ENCODE results near the gene SLC22A1. TPM values are rescaled to one million over a fixed set of nuclear protein-coding genes. Genes with fewer than 3 reads are reported as not detected.
A peak's percentile ranks its signal among the peaks of the same experiment; 100 is the strongest.

The SLC22A1 gene
- total RNA-seq, 1 experiment from 2014 or later = 0.39 TPM

GRCh38 chr6:160132297-160132637 is 10.7 kb downstream of the SLC22A1 start:
- no peaks in the 10 kb centered on the region for H3K79me1 ChIP-seq (ENCODE audit: insufficient read depth, low read depth, low read length, poor library complexity, severe bottlenecking)
- peaks cover 6% of the 10 kb centered on the region; the same call in 1 of the 2 replicates for H3K4me1 ChIP-seq (ENCODE audit: insufficient read depth, low read length)
- no peaks in the 10 kb centered on the region for H3K9me3 Mint-ChIP-seq
- no peaks in the 10 kb centered on the region for H4K20me1 ChIP-seq (ENCODE audit: control insufficient read depth, insufficient read depth, insufficient read length)
- TF ChIP-seq, protein P1, sequence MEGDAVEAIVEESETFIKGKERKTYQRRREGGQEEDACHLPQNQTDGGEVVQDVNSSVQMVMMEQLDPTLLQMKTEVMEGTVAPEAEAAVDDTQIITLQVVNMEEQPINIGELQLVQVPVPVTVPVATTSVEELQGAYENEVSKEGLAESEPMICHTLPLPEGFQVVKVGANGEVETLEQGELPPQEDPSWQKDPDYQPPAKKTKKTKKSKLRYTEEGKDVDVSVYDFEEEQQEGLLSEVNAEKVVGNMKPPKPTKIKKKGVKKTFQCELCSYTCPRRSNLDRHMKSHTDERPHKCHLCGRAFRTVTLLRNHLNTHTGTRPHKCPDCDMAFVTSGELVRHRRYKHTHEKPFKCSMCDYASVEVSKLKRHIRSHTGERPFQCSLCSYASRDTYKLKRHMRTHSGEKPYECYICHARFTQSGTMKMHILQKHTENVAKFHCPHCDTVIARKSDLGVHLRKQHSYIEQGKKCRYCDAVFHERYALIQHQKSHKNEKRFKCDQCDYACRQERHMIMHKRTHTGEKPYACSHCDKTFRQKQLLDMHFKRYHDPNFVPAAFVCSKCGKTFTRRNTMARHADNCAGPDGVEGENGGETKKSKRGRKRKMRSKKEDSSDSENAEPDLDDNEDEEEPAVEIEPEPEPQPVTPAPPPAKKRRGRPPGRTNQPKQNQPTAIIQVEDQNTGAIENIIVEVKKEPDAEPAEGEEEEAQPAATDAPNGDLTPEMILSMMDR (conservative IDR thresholded peaks at IDR 0.05) = no peak
- H3K56ac ChIP-seq (ENCODE audit: insufficient read length, low read depth, low read length) = no peak overlapping the region
- no CpG with 5 or more reads among the region's 4 CpGs for WGBS (ENCODE audit: extremely low coverage, insufficient read length, low lambda C conversion rate)
- no peaks in the 10 kb centered on the region for H3K9me3 ChIP-seq (ENCODE audit: control insufficient read depth, low read depth, low read length)
- peak overlapping the region in 1 of 3 experiments; percentile 30; a peak in 2 of 7 replicates for H3K27ac Mint-ChIP-seq
- H3K79me2 ChIP-seq (ENCODE audit: insufficient read depth, low read length) = no peaks in the 10 kb centered on the region
- no peak overlapping the region for H3K9ac ChIP-seq (ENCODE audit: extremely low read depth, insufficient read length, low read length)
- H4K91ac ChIP-seq (ENCODE audit: insufficient read length, low read depth, low read length) = no peak overlapping the region
- H3T11ph ChIP-seq (ENCODE audit: low read length) = no peak overlapping the region
- H3K23ac ChIP-seq (ENCODE audit: insufficient read length, low read depth, low read length) = no peak overlapping the region
- H2AFZ ChIP-seq (ENCODE audit: low read length) = no peak overlapping the region
- peak overlapping the region in 1 of 2 experiments; percentile 50; a peak in 2 of 5 replicates for H3K4me3 Mint-ChIP-seq
- peaks cover 29 to 50% of the 10 kb centered on the region in 2 experiments for H3K4me1 Mint-ChIP-seq
- no peak overlapping the region for H2BK15ac ChIP-seq (ENCODE audit: low read depth, low read length)
- no peaks in the 10 kb centered on the region for H3K23me2 ChIP-seq (ENCODE audit: insufficient read length, low read depth, low read length, poor library complexity, severe bottlenecking)
- no peak overlapping the region for H3K4me2 ChIP-seq (ENCODE audit: insufficient read depth, insufficient read length, low read length)
- H3K14ac ChIP-seq (ENCODE audit: insufficient read depth, low read length) = no peak overlapping the region; the same call in 1 of the 2 replicates
- no peak overlapping the region for H3K27ac ChIP-seq (ENCODE audit: insufficient read length, low read depth, low read length)
- no peaks in the 10 kb centered on the region for H3K27me3 ChIP-seq (ENCODE audit: insufficient read depth, low read length)
- peaks cover 16% of the 10 kb centered on the region for H3K27me3 Mint-ChIP-seq (ENCODE audit: low read depth)
- H3K18ac ChIP-seq (ENCODE audit: insufficient read length, low read depth, low read length) = no peak overlapping the region
- DNase-seq = no peak
- H2BK5ac ChIP-seq (ENCODE audit: insufficient read length, low read length) = no peak overlapping the region
- H4K8ac ChIP-seq (replicated peaks; ENCODE audit: insufficient read length, low read depth, low read length) = no peak overlapping the region
- peaks cover 0 to 2% (median 0%) of the 10 kb centered on the region in 3 experiments; a peak in 1 of 7 replicates for H3K36me3 Mint-ChIP-seq (ENCODE audit: insufficient read depth in 1 of 3, low read depth in 3 of 3)
- no peak overlapping the region for H2AK5ac ChIP-seq (ENCODE audit: insufficient read length, low read length)
- no peak overlapping the region for H2BK20ac ChIP-seq (ENCODE audit: low read depth, low read length, poor library complexity, severe bottlenecking)
- no peak overlapping the region for H2BK120ac ChIP-seq (ENCODE audit: low read depth, low read length, poor library complexity, severe bottlenecking)
- H2BK12ac ChIP-seq (ENCODE audit: insufficient read length, low read depth, low read length) = no peak overlapping the region
- H3K4ac ChIP-seq (ENCODE audit: low read depth, low read length) = no peak overlapping the region
- H4K5ac ChIP-seq (ENCODE audit: insufficient read length, low read depth, low read length) = no peak overlapping the region

All from H9 (cell line).